GM21737 (cell line): ENCODE data around the gene TEX26.
"Not testable (repeated sequence)": the region's sequence is repeated elsewhere in the genome, so short reads cannot be mapped to it uniquely, and the experiment has no call there.

Source experiments
- ATAC-seq: cut with Tn5 transposase; IDR thresholded peaks from one replicate; pipeline ENCODE4 v1.9.1; 2021; ENCODE audit warnings: mild to moderate bottlenecking, moderate library complexity; ENCODE audit not compliant: unreplicated experiment

Gene TEX26

DNA sequence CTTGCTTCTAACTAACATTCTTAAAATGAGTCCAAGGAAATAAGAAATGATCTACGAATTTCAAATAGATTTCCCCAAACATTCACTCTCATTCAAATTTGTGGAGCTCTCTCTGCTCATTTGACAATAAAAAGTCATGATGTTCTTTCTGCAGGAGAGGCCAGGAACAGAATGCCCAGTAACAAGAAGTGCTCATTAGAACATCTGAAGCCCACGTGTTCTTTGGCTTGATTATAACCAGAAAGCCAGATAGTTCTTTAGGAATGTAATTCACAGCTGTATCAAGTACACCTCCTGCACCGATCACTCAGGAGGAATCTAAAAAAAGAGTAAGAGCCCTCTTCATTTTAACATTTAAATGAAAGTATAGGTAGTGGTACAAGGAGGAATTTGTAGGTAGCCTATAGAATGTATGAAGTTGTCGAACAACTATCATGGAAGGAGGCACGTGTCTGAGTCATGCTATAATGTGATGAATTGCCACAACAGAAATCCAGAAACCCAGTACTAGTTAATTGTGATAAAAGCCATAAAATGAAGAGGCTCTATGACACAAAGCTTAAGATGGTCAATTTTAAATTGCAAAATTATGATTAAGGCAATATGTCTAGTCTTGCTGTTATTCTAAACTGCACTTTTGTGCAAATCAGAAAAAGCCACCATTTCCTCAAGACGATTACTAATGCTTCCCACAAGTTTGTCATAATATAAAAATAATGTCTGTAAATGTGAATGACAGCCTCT, 13.6 kb upstream of the TEX26 start:
- no peak for ATAC-seq

DNA sequence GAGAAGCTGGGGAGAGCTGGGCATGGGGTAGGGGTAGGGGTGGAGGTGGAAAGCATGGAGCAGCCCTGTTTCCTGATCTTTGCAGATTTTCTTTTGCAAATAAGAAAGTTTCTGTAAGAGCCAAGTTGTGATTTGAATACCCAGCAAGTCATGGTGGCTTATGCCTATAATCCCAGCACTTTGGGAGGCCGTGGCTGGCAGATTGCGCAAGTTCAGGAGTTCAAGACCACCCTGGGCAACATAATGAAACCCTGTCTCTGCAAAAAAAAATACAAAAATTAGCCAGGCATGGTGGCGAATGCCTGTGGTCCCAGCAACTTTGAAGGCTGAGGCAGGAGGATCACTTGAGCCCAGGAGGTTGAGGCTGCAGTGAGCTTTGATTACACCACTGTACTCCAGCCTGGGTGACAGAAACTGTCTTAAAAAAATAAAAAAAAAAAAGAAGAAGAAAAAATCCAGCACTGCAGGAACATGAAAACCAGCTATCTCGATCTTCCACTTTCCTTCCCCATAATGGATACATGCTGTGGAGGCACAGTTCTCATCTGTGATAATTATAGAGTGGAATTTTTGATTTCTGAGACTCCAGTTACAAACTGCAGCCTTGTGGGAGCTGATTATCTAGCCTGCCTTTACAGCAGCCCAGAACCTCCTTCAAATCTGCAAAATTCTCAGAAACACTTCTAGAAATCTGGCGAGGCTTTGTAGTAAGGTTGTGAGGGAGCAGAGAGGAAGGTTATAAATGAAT, 12.1 kb upstream of the TEX26 start:
- ATAC-seq = no peak

DNA sequence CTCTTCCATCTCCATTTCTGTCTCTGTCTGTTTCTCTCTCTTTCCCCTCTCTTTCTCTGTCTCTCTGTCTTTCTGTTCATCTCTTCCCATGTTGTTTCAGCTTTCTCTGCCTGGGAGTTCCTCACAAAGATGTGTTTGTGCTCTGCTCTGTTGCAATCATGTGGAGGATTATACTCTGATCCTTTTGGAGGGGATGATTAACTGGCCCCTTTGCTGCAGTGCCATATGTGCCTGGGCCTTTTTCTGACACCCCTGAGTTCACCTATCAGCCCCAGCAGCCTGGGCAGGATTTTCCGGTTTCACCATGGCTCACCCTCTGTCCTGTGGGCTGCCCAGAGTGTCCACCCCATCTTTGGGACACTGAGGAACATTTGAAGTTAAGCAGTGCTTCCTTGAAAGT, 9.0 kb upstream of the TEX26 start:
- ATAC-seq = no peak

DNA sequence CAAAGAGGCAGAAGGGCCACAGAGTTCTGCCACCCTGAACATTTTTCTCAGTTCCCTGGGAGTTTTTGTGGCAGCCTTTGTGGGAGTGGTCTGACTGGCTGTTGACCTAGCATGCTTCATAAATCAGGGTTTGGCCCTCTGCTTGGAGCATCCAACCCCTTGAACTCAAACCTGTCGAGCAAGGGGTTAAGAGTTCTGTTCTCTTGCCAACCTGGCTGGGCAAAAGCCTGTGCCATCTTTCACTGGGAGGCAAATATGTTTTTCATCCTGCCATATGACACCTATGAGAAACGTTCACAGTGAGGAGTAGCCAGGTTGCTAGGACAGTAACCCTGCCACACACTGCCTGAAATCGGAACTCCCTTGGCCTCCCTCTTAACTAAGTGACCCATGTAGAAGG, 7.7 kb upstream of the TEX26 start:
- no peak for ATAC-seq

DNA sequence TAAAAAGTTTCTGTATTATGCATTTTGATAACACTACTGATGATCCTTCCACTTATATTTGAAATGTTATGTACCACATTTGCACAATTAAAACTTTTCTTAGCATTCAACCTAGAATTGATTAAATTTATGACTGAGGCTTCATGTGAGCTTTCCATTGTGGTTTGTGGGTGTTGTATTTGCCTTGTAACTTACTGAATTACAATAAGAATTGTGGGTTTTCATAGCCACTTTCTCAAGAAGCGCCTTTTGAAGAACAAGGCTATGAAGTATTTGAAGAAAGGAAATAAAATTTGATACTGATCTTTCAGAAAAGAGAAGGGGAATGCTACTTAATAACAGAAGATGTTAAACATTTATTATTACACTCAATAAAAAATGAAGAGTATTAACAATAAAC, 7.0 kb upstream of the TEX26 start:
- no peak for ATAC-seq

DNA sequence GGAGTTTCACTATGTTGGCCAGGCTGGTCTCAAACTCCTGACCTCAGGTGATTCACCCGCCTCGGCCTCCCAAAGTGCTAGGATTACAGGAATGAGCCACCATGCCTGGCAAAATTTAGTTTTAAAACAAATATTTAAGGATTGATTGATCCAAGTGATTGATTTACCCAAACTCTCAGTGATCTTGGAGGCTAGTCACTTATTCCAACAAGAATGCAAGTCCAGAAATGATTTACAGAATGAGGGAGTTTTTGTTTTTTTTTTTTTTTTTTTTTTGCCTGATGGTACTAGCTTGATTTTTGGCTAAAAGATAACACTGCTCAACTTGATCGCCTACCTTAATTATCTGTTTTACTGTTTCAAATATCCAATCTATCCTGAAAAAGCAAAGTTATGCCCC, 5.7 kb upstream of the TEX26 start:
- no peak for ATAC-seq

DNA sequence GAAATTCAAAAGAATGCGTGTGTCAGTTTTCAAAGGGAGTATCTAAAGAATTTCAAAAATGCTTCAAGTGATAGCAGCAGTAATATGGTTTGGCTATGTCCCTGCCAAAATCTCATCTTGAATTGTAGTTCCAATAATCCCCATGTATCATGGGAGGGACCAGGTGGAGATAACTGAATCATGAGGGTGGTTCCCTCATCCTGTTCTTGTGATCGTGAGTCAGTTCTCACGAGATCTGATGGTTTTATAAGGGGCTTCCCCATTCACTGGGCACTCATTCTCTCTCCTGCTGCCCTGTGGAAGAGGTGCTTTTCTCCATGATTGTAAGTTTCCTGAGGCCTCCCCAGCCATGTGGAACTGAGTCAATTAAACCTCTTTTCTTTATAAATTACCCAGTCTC, 5.3 kb upstream of the TEX26 start:
- ATAC-seq = not testable (repeated sequence)

DNA sequence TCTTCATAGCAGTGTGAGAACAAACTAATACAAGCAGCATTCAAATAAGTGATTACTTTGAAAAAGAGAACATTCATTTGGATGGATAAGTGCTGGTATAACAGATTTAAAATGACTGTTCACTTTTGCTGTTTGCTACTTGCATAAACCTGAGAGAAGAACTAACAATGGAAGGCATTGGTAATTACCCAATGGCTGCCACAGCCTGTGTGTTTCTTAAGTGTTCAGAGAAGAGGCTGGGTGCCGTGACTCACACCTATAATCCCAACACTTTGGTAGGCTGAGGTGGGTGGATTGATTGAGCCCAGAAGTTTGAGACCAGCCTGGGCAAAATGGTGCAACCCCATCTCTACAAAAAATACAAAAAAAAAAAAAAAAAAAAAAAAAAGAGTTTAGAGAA, 4.9 kb upstream of the TEX26 start:
- ATAC-seq = no peak

DNA sequence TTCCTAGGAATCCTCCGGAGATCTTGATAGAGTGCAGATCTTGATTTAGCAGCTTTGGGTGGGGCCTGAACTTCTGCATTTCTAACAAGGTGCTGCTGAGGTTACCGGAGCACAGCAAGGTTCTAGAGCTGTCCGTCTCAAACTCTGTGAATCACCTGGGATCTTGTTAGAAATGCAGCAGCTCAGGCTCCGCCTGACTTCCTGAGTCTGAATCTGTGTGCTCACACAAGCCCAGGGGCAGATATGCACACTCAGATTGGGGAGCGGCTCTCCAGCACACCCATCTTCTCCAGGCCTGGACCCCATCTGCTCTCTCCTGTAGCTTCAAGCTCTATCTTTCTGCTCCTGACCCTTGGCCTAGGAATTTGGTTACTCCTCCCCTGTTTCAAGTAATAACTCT, 3.5 kb upstream of the TEX26 start:
- ATAC-seq = no peak

DNA sequence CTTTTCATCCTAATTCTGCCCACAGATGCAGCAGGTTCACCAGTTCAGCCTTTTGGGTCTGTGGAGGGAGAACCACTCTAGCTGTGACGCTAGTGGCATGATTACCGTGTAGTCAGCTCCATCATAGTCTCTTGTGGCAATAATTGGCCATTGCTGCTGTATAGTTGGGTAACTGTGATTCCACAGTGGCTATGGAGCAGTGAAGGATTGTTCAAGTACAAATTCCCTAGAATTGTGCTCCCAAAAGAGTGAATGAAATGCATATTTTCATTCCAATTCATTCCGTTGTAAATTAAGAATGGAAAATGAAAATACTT, 856 bp downstream of the TEX26 start:
- ATAC-seq = no peak

DNA sequence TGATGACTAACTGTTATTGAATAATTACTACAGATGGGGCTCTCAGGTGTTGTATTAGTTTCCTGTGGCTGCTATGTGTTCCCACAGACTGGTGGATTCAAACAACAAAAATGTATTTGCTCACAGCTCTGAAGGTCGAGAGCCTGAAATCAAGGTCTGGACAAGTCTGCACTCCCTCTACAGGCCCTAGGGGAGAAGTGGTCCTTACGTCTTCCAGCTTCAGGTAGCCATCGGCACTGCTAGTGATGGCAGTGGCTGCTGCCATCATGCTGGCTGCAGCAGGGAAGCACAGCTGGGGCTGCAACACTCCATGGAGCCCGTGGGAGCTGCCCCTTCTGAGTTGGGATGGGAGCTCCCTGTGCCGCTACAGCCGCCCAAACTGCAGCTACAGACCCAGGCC, 1.9 kb downstream of the TEX26 start:
- no peak for ATAC-seq

DNA sequence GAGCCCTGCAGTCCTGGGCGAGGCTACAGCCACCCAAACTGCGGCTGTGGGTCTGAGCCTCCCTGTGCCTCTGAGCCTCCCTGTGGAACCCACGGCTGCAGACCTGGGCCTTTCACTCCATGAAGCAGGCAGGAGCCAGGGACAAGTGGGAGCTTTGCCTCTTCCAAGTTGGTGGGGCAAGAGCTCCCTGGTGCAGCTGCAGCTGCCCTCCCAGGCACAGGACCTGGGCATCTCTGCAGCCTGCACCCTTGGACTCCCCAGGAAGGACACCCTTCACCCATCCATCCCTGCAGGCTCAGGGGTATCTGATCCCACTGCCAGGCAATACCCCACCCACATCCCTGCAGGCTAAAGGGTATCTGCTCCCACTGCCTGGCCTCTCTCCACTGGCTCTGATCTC, 2.3 kb downstream of the TEX26 start:
- no peak for ATAC-seq

DNA sequence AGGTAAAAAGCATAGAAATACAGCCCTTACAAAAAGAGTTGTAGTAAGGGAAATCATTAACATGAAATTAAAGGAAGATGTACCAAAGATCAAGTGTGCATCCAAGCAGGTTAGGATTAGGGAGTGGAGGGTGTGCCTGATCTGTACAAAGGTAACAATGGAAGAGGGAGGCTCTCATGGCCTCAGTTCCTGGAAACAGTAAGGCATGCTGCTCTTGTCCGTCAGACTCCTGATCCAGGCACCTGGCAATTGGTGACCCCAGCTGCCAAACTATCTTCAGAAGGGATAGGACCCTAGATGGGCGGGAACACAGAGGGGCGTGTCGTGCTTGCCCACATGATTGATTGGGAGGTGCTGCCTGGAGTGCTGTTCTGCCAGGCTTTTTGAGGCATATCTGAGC, 4.5 kb downstream of the TEX26 start:
- no peak for ATAC-seq

DNA sequence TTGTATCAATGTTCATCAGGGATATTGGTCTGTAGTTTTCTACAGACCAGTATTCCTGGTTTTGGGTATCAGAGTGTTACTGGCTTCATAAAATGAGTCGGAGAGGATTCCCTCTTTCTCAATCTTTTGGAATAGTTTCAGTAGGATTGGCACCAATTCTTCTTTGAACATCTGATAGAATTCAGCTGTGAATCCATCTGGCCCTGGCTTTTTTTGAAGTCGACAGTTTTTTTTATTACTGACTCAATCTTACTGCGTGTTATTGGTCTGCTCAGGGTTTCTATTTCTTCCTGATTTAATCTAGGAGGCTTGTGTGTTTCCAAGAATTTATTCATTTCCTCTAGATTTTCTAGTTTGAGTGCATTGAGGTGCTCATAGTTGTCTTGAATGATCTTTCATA, 11.4 kb downstream of the TEX26 start:
- no peak for ATAC-seq

DNA sequence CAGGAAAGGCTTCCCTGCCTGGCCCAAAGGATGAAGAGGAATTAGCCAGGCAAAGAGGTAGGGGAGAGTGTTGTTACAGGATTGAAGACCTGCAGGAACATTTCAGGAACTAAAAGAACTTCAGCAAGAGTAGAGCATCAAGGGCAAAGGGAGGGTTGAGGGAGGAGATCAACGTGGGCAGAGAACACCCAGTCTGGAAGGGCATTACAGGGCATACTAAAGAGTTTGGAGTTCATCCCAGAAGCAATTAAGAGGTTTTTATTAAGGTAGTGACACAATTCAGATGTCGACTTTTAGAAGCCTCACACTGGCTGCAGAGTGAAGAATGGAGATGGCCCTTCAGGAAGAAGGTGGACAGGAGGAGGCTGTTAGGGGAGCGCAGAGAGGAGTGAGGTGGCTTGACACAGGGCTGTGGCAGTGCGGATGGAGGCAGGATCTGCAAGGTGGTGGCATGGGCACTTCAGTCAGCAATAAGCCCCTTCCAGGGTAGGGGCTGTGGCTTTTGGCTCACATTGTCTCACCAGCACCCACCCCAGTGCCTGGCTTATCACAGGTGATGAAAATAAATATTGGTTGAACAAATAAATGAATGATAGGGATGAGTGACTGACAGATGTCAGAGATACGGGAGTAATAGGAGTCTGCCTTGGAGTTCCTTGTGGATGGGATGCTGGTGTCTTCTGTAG, 24.9 kb downstream of the TEX26 start:
- ATAC-seq = no peak

DNA sequence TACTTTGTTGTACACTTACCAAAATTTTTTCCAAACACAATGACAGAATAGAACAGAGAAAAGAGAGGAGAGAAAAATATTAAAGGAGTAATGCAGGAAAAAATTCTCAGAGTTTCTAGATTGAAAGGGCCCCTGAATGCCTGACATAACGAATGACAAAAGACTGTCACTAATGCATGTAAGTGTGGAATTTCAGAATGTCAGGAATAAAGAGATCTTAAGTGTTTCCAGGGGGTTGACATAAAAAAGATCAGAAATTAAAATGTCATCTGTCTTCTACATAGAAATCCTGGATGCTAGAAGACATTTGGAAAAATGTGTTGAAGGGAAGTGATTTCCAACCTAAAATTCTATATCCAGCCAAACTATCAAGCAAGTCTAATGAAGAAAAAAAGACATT, 27.2 kb downstream of the TEX26 start:
- no peak for ATAC-seq

DNA sequence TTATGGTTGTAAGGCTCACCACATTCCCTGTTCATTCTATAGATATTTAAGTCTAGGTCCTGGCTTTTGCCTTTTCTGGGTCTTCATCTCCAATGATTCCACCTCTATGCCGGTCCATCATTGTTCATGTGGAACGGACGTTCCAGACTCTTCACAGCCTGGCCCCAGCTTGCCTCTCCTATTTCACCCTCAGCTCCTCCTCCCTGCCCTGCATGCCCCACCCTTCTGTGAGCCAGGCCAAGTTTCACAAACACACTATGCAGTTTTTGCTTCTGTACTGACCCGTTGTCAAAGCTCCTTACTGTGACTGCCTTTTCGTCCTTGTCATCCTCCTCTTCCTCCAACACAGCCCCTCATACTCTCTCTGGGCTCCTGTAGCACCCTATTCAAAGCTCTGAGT, 31.3 kb downstream of the TEX26 start:
- no peak for ATAC-seq

DNA sequence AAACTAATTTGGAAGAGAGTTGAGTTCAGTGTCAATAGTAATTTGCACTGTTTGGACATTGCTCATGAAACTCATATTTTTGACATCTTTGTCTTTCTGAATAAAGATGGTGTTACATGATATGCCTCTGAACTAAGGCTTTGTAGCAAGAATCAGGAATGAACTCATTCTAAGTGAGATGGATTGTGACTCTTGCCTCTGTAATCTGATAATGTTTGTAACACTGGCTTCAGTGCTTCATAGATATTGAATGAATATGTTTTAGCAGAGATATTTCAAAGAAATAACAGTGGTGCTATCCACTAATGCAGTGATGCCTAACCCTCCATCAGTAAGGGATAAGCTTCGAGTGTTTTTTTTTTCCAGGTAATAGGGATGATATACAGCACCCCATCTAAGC, 32.9 kb downstream of the TEX26 start:
- ATAC-seq = no peak

DNA sequence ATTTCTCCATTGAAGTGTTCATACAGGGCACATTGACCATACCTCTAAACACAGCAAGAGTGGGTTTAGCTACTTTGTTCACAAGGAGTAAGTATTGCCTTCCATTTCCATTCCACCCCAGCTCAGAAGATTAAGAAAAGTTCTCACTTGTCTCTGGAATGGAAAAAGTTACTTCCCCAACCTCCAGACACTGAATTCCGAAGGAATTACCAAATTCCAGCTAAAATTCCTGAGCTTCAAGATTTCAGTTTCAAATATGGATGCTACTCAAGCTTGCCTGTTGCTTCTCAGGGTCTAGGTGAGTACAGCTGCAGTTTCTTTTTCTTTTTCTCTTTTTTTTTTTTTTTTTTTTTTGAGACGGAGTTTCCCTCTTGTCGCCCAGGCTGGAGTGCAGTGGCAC, 33.6 kb downstream of the TEX26 start:
- no peak for ATAC-seq

DNA sequence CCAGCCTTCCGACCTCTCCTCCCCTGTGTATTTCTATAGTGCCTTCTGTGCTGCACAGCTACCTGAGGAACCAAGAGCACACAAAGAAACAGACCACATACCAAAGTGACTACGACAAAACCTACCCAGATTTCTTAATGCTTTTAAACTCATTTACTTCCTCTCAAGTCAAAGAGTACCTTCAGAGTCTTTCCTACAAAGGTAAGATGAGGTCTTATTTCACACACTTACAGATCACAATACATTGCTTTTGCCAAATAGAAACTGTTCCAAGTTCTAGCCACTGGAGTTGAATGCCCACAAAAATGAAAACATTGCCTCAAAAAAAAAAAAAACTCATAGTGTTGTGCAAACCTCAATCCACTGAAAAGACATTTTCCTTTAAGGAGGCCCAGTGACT, 36.4 kb downstream of the TEX26 start:
- no peak for ATAC-seq

DNA sequence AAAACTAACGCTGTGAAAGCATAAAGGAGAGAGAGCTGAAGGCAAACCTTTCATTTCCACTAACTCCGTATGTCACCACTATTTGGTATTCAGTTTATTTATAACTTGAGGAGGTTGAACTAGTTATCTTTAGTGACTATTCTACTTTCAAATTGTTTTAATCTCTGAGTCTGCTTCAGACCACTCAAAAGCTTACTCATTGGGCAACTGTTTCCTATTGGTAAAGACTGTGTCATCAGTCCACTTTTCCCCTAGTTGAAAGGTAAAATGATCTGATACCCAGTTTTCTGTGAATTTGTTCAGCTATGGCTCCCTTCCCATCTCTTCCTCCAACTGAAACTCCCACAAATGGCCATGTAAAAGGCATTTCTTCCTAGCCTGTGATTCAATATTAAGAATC, 39.1 kb downstream of the TEX26 start:
- ATAC-seq = no peak

DNA sequence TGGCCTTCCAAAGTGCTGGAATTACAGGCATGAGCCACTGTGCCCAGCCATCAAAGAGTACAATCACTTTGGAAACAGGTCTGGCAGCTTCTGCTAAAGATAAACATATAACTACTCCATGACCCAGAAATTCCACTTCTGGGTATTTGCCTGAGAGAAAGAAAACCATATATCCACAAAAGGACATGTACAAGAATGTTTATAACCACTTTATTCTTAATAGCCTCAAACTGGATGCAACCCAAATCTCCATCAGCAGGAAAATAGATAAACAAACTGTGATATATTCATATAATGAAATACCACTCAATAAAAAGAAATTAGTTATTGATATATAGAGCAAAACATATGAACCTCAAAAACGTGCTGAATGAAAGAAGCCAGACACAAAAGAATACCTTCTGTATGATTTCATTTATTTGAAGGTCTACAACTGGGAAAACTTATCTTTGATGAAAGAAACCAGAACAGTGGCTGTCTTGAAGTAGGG, 40.5 kb downstream of the TEX26 start:
- no peak for ATAC-seq
